NCI-H345 treated with DMSO at 0.1 percent for 48 hours (cell line): Measurements from ENCODE around the gene GPR179.

Source experiments
- DNase-seq: peaks from one replicate; lab custom pipeline; 2025; ENCODE audit not compliant: unreplicated experiment; lab: John Stamatoyannopoulos, UW

Gene GPR179

DNA sequence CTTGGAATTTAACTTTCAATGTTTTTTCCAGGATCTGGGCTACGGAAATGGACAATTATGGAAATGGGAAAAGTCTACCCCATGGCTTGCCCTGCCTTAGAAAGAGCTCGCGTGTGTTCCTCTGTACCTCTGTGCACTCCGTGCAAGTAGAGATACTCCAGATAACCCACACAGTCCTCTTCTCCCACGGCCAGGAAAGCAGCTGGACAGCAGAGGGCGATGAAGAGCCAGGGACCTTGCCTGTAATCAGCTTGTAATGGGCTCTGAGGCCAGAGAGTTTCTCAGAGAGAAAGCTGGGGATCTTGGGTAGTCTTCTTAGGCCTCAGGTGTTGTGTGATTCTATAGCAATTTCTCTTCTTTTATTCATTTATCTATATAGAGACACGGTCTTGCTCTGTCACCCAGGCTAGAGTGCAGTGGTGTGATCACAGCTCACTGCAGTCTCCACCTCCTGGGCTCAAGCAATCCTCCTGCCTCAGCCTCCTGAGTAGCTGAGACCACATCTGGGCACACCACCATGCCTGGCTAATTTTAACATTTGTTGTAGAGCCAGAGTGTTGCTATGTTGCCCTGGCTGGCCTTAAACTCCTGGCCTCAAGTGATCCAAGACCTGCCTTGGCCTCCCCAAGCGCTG lies 5.5 kb upstream of the GPR179 start:
- peak; percentile 80 for DNase-seq

DNA sequence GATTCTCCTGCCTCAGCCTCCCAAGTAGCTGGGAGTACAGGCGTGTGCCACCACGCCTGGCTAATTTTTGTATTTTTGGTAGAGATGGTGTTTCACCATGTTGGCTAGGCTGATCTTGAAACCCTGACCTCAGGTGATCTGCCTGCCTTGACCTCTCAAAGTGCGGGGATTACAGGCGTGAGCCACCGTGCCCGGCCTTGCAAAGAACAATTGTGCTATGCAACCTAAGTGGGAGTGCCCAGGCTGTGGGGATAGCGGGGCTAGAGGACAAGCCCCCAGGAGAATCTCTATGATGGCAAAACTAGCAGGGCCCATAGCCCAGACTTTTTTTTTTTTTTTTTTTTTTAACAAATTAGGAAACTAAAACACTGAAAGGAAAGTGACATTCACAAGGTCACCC lies 2.0 kb upstream of the GPR179 start:
- no peak for DNase-seq

DNA sequence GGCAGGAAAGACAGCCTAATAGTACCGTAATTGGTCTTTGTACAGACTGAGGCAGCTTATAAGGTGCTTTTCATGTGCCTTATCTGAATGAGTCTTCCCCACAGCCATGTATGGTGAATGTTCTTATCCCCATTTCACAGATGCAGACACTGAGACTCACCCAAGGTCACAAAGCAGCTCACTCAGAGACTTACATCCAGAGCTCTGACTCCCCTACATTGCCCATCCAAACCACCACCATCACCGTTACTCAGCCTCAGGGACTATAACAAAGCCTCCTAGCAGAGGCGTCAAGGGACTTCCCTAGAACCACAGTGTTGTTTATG lies 627 bp upstream of the GPR179 start:
- DNase-seq, result no peak

DNA sequence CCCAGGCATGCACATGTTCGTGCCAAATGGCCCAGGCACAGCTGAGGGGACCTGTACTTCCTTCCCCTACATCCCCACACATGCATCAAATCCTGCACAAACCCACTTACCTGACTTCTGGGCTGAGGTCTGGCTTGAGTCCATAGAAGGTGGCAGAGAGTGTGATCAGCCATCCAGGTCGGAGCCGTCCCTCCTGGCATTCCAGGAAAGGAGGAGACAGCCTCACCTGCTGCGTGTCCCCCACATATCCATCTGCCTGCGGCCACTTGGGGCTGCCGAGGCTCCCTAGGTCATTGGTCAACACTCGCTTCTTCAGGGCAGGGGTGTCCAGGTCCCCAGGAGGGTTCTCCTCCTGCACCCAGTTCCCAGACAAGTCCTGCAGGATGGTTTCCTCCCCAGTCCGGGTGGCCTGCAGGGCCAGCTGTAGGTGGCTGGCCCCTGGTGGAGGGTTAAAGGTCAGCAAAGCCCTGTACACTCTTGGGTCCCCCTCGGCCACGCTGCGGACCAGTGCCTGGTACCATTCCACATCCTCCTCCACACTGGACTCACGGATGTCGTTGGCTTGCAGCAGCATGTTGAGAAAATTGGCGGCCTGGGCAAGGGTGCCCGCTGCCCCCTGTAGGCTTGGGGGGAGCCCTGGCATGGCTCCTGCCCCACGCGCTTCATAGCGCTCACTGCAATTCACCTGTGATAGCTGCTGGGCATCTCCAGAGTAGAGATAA lies 709 bp downstream of the GPR179 start:
- no peak for DNase-seq

DNA sequence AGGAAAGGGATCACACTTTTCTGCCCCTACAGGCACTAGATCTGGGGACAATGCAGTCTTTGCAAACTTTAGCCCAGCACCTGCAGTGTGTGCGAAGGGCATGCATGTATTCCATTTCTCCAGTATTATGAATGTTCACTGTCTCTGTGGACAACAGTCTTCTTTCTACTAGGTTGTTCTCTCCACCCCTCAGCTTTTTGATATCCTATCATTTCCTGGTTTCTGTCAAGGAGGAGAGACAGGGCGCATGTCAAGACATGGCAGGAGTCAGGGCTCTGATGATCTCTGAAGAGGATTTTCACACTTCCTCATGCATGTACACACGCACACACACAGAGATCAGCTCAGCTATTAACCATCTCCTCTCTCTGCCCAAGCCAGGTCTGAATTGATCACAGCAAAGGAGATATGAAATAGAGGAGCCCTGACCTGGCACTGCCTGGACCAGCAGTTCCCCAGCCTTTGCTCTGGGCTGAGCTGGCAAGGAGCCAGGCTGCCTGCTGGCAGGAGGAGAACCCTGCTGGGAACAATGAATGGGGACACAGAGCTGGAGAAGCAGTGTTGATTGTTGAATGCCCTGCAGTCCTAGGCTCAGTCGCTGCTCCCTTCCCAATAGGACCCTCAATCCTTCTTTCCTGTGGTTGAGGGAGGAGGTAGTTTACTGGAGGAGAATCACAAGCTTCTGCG lies 2.6 kb downstream of the GPR179 start:
- DNase-seq, result peak; percentile 85

DNA sequence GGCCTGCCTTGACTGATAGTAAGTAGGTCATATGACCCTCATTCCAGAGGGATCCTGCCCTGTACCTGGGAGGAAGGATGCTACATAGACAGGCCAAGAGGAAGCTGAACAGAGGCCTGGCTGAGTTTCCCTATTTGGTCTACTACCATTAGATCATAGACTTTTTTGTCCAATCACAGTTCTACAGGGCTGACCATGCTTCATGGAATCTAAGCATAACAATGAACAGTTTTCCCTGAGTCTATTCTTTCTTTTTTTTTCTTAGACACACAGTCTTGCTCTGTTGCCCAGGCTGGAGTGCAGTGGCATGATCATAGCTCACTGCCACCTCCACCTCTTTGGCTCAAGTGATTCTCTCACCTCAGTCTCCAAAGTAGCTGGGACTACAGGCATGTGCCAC lies 3.9 kb downstream of the GPR179 start:
- DNase-seq, result no peak

DNA sequence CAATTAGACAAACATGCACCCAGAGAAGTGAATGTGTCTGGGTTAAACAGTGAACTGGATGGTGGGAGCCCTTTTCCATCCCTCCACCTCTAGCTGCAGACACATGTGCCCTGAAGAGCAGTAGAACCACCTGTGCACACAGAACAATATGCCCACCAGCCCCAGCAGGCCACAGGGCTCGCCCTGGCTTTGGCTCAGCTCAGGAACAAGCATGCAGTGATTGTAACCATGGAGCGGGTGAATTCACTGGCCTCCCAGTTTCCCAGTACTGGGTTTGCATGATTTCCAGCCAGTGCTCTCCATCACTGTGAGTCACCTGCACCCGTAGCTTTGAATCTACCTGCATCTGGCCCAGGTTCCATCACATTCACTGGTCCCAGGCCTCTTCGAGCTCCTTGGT lies 5.2 kb downstream of the GPR179 start:
- DNase-seq, result no peak

DNA sequence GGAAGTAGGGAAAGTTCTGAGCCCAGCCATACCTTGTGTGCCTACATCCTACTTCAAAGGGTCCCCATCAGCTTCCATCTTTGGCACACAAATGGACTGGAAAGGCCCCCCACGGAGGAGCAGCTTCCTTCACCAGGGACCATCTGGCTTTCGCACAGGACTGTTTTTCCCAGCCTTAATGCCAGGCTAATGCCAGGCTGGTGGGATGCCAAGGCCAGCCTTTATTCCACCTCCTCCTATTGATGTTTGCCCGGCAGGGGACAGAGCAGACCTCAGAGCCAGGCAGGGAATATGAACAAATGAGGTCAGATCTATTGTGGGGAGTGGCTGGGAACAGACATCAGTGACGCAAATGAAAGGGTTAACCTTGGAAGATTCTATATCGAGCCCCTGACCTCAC lies 5.7 kb downstream of the GPR179 start:
- no peak for DNase-seq

DNA sequence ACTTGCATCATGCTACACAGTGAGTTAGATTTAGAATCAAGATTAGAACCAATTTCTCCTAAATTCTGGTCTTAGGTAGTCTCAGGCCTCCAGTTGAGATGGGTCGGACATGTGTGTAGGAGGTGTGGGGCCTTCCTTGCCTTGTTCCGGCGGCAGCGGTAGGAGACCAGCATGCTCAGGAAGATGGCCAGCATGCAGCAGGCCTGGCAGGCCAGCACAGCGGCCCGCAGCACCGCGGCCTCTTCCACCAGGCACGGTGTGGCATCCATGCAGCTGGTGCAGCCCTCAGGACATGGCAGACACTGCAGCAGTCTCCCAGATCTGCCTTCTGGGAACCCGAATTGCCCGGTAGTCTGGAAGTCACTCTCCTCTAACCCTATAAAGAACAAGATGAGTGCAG lies 6.9 kb downstream of the GPR179 start:
- no peak for DNase-seq

DNA sequence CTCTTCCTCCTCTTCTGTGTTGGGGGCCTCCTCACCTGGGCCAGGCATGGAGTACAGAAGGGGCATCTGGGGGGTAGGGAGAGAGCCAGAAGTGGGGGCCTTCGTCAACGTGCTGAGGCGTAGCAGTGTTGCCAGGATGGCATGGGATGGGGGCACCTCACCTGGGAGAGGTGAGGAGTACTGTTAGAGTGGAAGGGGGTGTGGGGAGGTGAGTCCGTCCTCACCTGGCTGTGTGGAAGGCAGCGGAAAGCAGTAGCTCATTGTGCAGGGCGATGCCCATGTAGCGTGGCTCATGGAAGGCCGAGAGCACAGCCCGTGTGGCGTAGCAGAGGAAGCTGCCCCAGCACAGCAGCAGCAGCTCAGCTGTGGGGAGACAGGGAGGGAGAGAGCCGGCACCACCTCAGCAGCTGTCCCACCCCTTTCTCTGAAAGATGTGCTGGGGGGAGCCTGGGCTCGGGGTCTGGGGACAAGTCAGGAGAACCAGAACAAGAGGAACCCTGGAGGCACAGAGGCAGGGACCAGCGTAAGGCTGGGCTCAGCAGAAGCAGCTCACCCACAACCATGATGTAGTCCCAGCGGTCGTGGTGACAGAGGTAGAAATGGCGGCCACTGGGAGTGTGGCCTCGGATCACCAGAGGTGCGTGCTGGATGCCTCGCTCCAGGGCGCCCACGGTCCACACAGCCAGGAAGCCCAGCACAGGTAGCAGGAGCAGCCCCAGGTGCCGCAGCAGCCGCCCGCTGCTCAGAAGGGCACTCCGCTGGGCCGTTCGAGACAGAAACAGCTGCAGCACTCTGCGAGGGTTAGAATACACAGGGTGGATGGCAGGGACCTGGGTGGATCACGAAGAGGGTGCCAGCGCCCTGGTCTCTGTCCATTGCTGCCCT lies 9.0 kb downstream of the GPR179 start:
- DNase-seq, result no peak

DNA sequence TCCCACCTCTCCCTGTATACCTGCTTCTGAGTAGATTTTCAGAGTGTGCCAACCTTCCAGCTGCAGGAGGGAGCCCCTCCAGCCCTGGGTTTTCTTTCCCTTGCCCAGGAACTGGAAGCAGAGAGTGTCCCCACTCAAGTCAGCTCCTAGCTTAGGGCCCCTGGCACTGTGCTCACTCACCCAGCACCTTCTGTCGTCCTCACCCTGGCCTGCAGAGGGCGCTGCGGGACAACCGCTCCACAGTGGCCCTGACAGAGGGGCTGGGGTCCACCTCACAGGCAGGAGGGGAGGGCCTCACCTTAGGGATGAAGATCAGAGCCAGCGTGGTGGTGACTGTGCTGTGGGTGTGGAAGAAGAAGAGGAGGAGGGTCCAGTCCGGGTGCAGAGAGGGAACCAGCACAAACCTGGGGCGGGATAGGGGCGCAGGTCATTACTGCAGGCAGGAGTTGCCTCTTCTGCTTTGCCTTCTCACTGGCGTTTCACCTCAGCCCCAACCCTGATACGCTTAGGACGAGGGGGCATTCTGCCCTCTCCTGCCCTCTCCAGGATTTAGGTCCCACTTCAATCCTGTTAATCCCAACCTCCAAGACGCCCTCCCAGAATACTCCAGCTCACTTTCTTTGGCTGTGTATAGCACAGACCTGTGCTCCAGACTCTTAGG lies 10.0 kb downstream of the GPR179 start:
- no peak for DNase-seq

DNA sequence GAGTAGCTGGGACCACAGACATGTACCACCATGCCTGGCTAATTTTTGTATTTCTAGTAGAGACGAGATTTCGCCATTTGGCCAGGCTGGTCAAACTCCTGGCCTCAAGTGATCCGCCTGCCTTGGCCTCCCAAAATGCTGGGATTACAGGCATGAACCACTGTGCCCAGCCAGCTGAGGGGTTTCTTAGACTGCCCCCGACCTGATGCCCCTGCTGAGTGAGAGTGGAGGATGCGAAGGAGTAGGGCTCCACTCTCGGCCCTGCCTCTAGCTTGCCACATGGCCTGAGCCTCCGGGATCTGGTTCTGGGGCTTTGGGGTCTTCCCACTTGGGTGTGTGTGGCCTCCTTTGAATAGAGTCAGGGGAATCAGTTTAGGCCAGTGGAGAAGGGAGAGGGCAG lies 11.0 kb downstream of the GPR179 start:
- no peak for DNase-seq

DNA sequence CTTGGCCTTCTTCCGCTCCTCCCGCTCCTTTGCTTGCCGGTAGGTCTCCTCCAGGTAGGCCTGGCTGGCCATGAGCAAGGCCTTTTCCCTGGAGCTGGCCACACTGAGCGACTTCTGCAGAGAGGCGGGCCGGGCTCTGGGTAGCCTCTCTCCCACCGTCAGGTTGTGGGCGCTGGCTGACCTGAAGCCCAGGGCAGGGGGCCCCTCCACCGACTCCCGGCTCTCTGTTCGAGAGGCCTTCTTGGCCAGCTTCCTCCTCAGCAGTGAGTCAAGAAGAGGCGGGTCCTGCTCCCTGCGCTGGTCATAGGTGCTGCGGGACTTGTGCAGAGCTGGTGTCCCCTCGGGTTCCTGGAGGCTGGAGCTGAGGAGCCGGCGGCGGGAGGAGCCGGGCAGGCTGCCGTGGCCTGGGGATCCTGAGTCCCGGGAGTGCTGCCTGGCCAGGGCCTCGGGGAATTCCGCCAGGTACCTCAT lies 12.8 kb downstream of the GPR179 start:
- no peak for DNase-seq

DNA sequence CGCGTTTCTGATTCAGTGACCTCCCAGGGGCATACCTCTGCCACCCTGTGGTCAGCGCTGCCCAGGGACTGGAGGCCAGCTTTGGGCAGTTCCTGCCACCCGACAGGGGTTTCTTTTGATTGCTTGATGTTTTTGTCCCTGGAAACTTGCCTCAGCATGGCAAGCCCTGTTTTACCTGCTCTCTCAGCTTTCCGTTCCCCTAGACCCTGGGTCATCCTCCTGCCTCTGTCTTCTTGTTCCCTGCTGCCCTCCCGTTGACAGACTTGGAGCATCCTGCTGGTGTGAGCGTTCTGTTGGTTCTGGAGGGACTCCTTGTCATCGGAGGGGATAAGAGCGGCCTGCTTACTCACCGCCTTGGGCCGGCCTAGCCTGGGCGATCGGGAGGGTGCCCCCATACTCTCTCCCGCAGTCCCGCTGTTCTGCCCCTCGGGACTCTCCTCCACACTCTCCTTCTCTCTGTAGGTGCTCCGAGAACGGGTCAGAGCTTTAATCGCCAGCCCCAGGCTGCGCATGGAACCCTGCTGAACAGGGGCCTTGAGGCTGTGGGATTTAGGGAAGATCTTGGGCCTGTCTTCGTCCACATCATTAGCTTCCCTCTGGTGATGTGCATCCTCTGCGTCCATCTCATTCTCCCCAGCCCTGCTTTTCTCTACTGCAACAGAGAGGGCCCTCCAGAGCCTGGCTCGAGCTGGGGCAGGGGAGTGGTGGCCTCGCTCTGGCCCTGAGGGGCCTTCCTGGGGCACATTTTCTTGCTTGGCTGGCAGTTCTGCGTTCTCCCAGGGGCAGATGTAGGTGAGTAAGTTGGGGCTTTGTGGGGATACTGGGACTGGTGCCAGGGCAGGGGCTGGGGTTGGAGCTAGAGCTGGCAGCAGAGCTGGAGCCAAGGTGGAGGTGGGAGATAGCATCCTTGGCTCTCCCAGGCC lies 13.7 kb downstream of the GPR179 start:
- no peak for DNase-seq

DNA sequence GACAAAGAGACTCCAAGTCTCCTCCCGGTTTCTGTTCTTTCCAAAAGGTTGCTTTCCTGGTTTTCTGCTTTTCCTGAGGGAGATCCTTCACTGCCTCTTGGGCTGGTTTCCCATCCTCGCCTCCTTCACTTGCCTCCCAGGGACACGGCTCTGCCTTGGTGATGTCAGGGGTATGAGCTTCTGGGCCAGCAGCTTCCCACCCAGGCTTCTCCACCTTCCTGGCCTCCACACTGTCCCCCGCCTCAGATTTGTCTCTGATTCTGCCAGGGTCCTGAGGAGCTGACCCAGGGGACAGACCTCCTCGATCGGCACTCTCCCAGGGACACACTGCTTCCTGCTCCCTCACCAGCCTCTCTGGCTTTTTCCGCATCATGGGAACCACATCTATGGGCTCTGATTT lies 14.5 kb downstream of the GPR179 start:
- DNase-seq, result no peak

DNA sequence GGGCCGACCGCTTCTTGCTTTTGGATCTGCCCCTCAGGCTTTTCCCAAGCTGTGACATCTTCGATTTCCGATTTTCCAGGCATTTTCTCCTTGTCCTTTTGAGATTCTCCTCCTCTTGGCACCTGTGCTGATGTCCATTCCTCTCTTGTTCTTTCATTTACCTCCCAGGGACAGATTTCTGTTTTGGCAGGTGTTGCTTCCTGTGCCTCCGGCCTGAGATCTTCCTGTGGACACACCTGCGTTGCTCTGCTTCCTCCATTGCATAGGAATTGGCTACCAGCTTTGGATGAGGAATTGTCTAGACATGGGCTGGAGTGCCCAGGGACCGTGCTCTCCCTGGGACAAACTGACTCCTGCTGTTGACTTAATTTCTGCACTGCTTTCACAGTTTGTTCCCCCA lies 15.1 kb downstream of the GPR179 start:
- no peak for DNase-seq

DNA sequence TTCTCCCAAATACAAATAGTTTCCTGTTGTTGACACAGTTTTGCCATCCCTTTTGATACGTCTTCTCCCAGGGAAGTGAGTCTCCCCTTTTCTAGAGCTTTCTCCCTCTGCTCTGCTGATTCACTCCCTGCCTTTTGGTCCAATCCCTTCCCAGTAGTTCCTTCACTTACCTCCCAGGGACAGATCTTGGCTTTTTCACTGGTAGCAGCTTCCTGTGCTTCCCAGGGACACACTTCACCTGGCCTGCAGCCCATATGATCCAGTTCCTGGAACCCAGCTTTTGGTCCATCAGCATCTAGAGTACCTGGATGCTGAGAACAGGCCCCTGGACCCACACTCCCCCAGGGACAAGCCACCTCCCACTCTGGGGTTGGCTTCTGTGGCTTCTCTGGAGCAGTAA lies 15.8 kb downstream of the GPR179 start:
- no peak for DNase-seq

DNA sequence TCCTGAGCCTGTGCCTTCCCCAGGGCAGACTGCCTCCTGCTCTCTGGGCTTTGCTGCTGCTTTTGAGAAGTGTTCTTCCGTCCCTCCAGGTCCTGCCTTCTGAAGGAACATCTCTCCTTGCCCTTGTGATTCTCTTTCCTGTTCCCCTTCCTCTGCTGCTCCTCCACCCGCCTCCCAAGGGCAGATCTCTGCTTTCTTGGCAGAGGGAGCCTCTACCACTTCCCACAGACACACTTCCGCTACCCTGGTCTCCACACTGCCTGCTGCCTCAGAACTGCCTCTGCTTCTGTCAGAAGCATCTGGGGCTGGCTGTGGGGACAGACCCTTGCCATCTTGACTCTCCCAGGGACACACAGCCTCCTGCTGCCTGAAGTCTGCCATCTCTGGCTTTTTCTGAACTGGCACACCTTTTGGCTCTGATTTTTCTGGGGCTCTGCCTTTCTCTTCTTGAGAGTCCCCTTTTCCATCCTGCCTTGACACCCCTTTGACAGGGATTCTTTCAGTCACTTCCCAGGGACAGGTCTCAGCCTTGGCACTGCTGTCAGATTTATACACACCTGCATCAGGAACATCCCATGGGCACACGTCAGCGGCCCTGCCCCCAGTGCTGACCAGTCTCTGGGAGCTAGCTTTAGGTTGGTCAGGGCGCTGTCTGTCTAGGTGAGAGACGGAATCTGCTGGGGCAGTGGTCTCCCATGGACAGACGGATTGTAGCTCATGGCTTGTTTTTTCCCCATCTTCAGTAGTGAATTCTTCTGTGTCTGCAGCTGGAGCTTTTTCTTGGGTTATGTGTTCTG lies 16.6 kb downstream of the GPR179 start:
- DNase-seq, result no peak

DNA sequence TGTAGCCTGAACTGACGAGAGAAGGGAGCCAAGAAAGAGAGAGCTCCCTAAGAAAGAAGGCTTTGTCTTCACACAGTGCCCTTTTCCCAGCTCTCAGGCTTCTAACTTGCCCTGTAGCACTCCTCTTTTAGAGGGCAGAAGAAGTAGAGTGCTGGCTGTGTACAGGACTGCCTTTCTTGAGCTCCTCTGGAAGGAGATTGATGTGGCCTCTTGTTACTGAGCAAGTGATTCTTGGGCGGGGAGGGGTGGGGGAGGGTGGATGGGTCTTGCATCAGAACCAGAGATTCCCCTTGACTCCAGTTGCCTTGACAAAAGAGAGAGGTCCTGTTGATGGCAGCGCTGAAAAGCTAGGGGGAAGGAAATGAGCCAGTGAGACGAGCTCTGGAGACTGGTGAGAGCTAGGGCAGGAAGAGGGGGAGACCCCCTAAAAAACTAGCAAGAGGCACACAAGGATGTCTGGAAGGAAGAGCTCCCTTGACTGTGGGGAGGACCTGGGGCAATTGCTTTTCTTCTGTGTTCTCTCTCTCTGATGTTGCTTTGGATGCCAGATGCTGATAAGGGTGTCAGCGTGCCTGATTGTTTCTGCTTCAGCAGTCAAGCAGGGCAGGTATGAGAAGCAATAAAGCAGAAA lies 18.4 kb downstream of the GPR179 start:
- no peak for DNase-seq
